Esophagus muscularis mucosa (tissue), 4 donors: ENCODE measurements around the gene SCCPDH. TPM values are rescaled to one million over a fixed set of nuclear protein-coding genes. Genes with fewer than 3 reads are reported as not detected.
"Not testable (repeated sequence)": the region's sequence is repeated elsewhere in the genome, so short reads cannot be mapped to it uniquely, and the experiment has no call there.

Source experiments
- DNase-seq: peaks from one replicate; pipeline ENCODE4 v3.0.0-alpha.2; 2017; ENCODE audit errors: extremely low spot score
- H3K27ac ChIP-seq, 4 donors: fragments of 200-600 bp; sonication (generic); replicated peaks in 1 of 4; 1 replicate in 3 of 4; 2 replicates in 1 of 4; pipeline ENCODE4 v1.5.1; 2016 to 2019; ENCODE audit warnings: mild to moderate bottlenecking in 1 of 4
- H3K27me3 ChIP-seq, 4 donors: fragments of 200-600 bp; sonication (generic); one replicate each; pipeline versions ENCODE4 v1.5.1 to v1.6.0; 2016 to 2019
- H3K36me3 ChIP-seq, 4 donors: fragments of 200-600 bp; sonication (generic); one replicate each; pipeline ENCODE4 v1.5.1; 2016 to 2019
- H3K4me1 ChIP-seq, 4 donors: fragments of 200-600 bp; sonication (generic); one replicate each; pipeline ENCODE4 v1.5.1; 2016 to 2019
- H3K4me3 ChIP-seq, 4 donors: fragments of 200-600 bp; sonication (generic); 1 replicate in 2 of 4; 2 replicates in 2 of 4; pipeline ENCODE4 v1.5.1; 2016 to 2019; ENCODE audit warnings: mild to moderate bottlenecking in 4 of 4, moderate library complexity in 1 of 4
- H3K9me3 ChIP-seq, 4 donors: fragments of 200-600 bp; sonication (generic); 1 replicate in 3 of 4; 2 replicates in 1 of 4; pipeline ENCODE4 v1.5.1; 2016 to 2019
- EP300 ChIP-seq: sonication (generic); formaldehyde crosslinking; IDR thresholded peaks from one replicate; pipeline ENCODE4 v1.6.1; 2017; ENCODE audit warnings: antibody characterized with exemption
- POLR2A ChIP-seq: fragments of 450-650 bp; IDR thresholded peaks from one replicate; pipeline ENCODE4 v1.6.1; 2017; ENCODE audit warnings: antibody characterized with exemption, moderate library complexity, mild to moderate bottlenecking, low read depth
- POLR2AphosphoS5 ChIP-seq, 2 donors: sonication (generic); formaldehyde crosslinking; IDR thresholded peaks; one replicate each; pipeline ENCODE4 v1.6.1; 2017; ENCODE audit warnings: antibody characterized with exemption in 2 of 2
- WGBS: methylation state at CpG from one replicate; pipeline ENCODE4 v1.1.5; 2018; 5-methylcytosine and 5-hydroxymethylcytosine counted together
- intact Hi-C: fragments of 100-400 bp; cut with DNase I; formaldehyde crosslinking; loops from one replicate; pipeline ENCODE4 v1.15.1; 2023
- total RNA-seq, 4 donors: library from RNA; depleted of rRNA; stranded (reverse); fragments of >200 nt; gene quantifications; one replicate each; pipeline versions ENCODE4 v1.1.0 to v1.2.1, GENCODE V29; 2016
- TF ChIP-seq, protein P1 (sequence below), 3 experiments: fragments of 200-600 bp in 2 of 3; fragments of 450-650 bp in 1 of 3; sonication (generic) in 2 of 3; IDR thresholded peaks; one replicate each; pipeline ENCODE4 v1.5.1; 2017 to 2019; ENCODE audit warnings: antibody characterized with exemption in 3 of 3, mild to moderate bottlenecking in 2 of 3, moderate library complexity in 1 of 3

Gene SCCPDH
- total RNA-seq, 4 donors from 2014 or later, result 19.4 to 25.5 (median 23.8) TPM

GRCh38 chr1:246733704-246734103 lies 9.5 kb downstream of the SCCPDH start:
- Histone ChIP-seq H3K27me3 (no peaks in the 10 kb centered on the region), H3K36me3 (peaks cover 42 to 94% (median 81%) of the 10 kb centered on the region in 4 donors), H3K9me3 (no peaks in the 10 kb centered on the region), H3K4me3 (no peak overlapping the region), H3K27ac (no peak overlapping the region), H3K4me1 (no peaks in the 10 kb centered on the region)
- intact Hi-C loops, result no loop called here
- no peak for DNase-seq
- TF ChIP-seq POLR2A (no peak), EP300 (no peak), POLR2AphosphoS5 (IDR thresholded peaks at IDR 0.05) (no peak)
- TF ChIP-seq, protein P1, sequence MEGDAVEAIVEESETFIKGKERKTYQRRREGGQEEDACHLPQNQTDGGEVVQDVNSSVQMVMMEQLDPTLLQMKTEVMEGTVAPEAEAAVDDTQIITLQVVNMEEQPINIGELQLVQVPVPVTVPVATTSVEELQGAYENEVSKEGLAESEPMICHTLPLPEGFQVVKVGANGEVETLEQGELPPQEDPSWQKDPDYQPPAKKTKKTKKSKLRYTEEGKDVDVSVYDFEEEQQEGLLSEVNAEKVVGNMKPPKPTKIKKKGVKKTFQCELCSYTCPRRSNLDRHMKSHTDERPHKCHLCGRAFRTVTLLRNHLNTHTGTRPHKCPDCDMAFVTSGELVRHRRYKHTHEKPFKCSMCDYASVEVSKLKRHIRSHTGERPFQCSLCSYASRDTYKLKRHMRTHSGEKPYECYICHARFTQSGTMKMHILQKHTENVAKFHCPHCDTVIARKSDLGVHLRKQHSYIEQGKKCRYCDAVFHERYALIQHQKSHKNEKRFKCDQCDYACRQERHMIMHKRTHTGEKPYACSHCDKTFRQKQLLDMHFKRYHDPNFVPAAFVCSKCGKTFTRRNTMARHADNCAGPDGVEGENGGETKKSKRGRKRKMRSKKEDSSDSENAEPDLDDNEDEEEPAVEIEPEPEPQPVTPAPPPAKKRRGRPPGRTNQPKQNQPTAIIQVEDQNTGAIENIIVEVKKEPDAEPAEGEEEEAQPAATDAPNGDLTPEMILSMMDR (IDR thresholded peaks at IDR 0.05), result no peak

GRCh38 chr1:246734866-246735265 lies 10.7 kb downstream of the SCCPDH start:
- TF ChIP-seq EP300, result no peak
- TF ChIP-seq POLR2AphosphoS5 (IDR thresholded peaks at IDR 0.05), result no peak
- no peak overlapping the region for H3K27ac ChIP-seq
- peaks cover 30 to 93% (median 76%) of the 10 kb centered on the region in 4 donors for H3K36me3 ChIP-seq
- WGBS, result 90% methylated on average over 2 of the region's 2 CpGs
- no peaks in the 10 kb centered on the region for H3K9me3 ChIP-seq
- DNase-seq, result no peak
- no peaks in the 10 kb centered on the region for H3K4me1 ChIP-seq
- no peak overlapping the region for H3K4me3 ChIP-seq
- intact Hi-C loops, result no loop called here
- H3K27me3 ChIP-seq, result no peaks in the 10 kb centered on the region

GRCh38 chr1:246735735-246736134 lies 11.5 kb downstream of the SCCPDH start:
- Histone ChIP-seq H3K4me1 (no peaks in the 10 kb centered on the region), H3K27ac (no peak overlapping the region), H3K9me3 (no peaks in the 10 kb centered on the region), H3K4me3 (no peak overlapping the region), H3K27me3 (no peaks in the 10 kb centered on the region), H3K36me3 (peaks cover 26 to 93% (median 76%) of the 10 kb centered on the region in 4 donors)
- no peak for DNase-seq
- TF ChIP-seq EP300, result no peak
- TF ChIP-seq, protein P1 (IDR thresholded peaks at IDR 0.05), result no peak
- no peak for TF ChIP-seq POLR2A
- no peak for TF ChIP-seq POLR2AphosphoS5 (IDR thresholded peaks at IDR 0.05)
- 90% methylated on average over 5 of the region's 5 CpGs for WGBS
- intact Hi-C loops, result no loop called here

- H3K36me3 ChIP-seq, result peaks cover 12 to 80% (median 65%) of the 10 kb centered on the region in 4 donors
- H3K4me3 ChIP-seq, result no peak overlapping the region
- DNase-seq, result no peak
- no peaks in the 10 kb centered on the region for H3K27me3 ChIP-seq
- no peak for TF ChIP-seq POLR2AphosphoS5 (IDR thresholded peaks at IDR 0.05)
- TF ChIP-seq, protein P1 (IDR thresholded peaks at IDR 0.05), result no peak
- no peak for TF ChIP-seq POLR2A
- TF ChIP-seq EP300, result no peak
- intact Hi-C loops, result no loop called here
- 89% methylated on average over 8 of the region's 8 CpGs for WGBS
- no peaks in the 10 kb centered on the region for H3K4me1 ChIP-seq
- H3K27ac ChIP-seq, result no peak overlapping the region
- H3K9me3 ChIP-seq, result no peaks in the 10 kb centered on the region
These were observed 18.2 kb downstream of the SCCPDH start for GRCh38 chr1:246742396-246742795.

DNA sequence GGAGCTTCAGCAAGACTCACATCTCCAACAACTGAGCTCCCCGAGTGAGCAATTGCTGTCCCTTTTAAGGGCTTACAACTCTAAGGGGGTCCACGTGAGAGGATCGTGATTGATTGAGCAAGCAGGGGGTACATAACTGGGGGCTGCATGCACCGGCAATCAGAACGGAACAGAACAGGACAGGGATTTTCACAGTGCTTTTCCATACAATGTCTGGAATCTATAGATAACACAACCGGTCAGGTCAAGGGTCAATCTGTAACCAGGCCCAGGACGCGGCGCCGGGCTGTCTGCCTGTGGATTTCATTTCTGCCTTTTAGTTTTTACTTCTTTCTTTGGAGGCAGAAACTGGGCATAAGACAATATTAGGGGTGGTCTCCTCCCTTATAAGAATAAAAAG lies 21.9 kb downstream of the SCCPDH start:
- H3K36me3 ChIP-seq, result peaks cover 5 to 62% (median 43%) of the 10 kb centered on the region in 4 donors
- 97% methylated on average over 10 of the region's 10 CpGs for WGBS
- H3K9me3 ChIP-seq, DNase-seq, H3K27ac ChIP-seq, H3K4me1 ChIP-seq, intact Hi-C loops, H3K27me3 ChIP-seq, H3K4me3 ChIP-seq: not testable (repeated sequence)

DNA sequence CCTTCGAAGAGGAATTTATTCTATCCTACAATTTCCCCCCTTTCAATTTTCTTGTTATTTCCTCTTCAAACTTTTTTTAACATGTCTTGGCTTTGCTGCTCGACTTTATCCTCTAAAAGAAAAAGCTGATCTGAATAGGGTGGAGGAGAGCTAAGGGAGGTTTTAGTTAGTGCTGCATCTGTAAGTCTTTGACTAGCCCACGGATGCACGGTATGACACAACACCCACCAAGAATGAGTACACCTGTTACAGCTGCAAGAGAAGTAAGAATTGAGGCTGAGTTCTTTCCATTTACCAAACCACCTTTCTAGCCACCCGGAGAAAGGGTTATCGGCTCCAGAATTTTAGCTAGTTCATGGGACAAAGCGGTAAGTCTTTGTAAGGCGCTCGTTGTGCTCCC lies 23.8 kb downstream of the SCCPDH start:
- Histone ChIP-seq H3K4me3 (no peak overlapping the region), H3K27ac (no peak overlapping the region), H3K36me3 (peaks cover 0 to 43% (median 27%) of the 10 kb centered on the region in 4 donors), H3K4me1 (no peaks in the 10 kb centered on the region), H3K9me3 (no peaks in the 10 kb centered on the region), H3K27me3 (no peaks in the 10 kb centered on the region)
- TF ChIP-seq, protein P1 (IDR thresholded peaks at IDR 0.05), result no peak
- TF ChIP-seq EP300, result no peak
- no peak for TF ChIP-seq POLR2A
- no peak for TF ChIP-seq POLR2AphosphoS5 (IDR thresholded peaks at IDR 0.05)
- intact Hi-C loops, result no loop called here
- DNase-seq, result no peak
- WGBS, result 62% methylated on average over 9 of the region's 9 CpGs
